GM19438 (cell line): ENCODE results near the gene FAT1.

Experiments
- ATAC-seq: cut with Tn5 transposase; IDR thresholded peaks from one replicate; pipeline ENCODE4 v1.9.1; 2021; ENCODE audit warnings: low read depth; ENCODE audit not compliant: unreplicated experiment

Gene FAT1

GRCh38 chr4:186701273-186701672, 22.4 kb downstream of the FAT1 start:
- no peak for ATAC-seq

DNA sequence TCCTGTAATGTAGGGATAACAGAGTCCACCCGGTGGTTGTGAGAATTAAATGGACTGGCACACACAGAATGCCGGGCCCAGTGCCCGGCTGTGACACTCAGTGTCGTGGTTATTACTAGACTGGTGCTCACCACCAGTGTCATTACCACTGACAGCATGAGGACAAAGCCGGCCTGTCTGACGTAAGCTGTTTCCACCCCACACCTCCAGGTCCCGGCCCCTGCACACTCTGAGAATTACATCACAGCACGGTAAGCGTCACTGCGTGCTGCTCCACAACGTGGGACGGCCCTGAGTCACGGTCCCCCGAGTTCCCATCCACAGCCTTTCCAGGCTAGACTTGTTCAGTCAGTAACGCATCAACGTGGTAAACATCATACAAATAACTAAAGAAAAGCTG, 22.9 kb downstream of the FAT1 start:
- ATAC-seq: no peak

DNA sequence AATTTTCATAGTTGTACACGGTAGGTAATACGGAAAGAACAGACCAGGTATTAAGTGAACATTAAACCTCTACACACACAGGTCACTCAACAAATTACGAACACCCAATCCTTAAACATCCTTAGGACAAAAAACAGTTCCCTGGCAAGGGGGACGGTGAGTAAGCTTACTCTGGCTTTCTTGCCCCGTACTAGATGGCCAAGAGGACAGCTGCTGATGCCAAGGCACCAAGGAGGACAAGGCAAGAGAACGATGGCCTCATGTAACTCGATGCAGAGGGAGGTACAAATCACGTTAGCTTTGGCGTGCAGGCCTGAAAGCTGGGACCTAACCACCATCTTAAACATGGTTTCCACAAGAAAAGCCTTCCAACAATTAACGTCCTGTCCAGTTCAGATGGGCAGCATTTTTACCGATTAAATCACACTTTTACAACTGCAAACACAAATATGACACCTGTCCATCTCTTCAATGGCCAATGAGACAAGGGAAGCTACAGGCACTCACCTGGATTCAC, 23.7 kb downstream of the FAT1 start:
- no peak for ATAC-seq

GRCh38 chr4:186699298-186699697, 24.4 kb downstream of the FAT1 start:
- no peak for ATAC-seq

GRCh38 chr4:186698525-186698924, 25.1 kb downstream of the FAT1 start:
- no peak for ATAC-seq

DNA sequence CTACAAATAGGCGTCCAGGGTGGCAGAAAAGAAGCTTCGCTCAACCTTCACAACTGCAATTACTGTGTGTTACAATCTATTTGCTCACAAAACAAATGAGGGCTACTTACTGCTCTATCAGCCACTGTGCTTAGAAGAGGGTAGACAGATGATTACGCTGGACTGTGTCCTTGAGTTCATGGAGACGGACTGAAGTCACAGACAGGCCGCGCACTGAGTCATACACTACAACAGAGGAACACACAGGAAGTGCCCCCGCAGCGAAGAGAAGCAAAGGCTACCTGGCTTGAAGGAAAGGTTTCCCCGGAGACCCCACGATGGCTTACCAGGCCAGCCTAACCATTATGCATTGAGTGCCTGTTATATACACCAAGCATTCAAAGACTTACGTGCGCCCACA, 25.6 kb downstream of the FAT1 start:
- ATAC-seq: no peak

DNA sequence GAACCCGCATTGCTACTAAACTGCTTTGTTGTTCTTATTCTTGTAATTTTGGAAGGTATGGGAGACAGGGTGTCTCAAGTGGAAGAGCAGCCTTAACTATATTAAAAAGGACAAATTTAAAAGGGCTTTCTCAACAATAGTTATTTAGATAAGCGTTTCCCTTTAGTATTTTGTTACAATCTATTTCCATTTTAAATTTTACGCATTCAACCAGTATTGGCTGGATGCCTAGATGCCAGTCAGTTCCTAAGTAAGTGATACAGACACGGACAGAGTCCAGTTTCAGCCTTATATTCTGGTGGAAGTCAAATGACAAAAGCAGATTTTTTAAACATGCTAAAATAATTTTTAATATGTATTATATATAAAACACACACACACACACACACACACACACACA, 28.3 kb downstream of the FAT1 start:
- no peak for ATAC-seq

GRCh38 chr4:186693894-186694293, 29.8 kb downstream of the FAT1 start:
- no peak for ATAC-seq

GRCh38 chr4:186693159-186693815, 30.4 kb downstream of the FAT1 start:
- ATAC-seq: no peak

- no peak for ATAC-seq
Measured at GRCh38 chr4:186691396-186691795, 32.3 kb downstream of the FAT1 start.

DNA sequence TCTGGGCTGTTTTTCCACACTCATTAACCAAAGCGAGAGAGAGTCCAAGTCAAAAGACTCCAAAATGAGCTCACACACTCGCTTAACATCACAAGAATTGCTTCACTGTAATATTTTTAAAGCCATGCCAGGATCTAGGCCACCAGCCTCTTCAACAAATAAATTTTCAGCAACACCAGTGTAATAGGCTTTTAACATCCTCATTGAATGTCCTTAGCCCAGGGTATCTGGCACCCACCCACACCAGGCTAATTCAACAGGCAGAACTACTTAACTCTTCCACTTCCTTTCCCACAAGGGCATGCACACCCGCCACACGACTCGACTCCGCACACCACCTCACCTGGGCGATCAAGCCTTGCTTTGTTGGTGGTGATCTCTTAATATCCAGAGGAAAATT, 34.2 kb downstream of the FAT1 start:
- ATAC-seq: no peak

- no peak for ATAC-seq
Measured at GRCh38 chr4:186688150-186688943, 35.3 kb downstream of the FAT1 start.

DNA sequence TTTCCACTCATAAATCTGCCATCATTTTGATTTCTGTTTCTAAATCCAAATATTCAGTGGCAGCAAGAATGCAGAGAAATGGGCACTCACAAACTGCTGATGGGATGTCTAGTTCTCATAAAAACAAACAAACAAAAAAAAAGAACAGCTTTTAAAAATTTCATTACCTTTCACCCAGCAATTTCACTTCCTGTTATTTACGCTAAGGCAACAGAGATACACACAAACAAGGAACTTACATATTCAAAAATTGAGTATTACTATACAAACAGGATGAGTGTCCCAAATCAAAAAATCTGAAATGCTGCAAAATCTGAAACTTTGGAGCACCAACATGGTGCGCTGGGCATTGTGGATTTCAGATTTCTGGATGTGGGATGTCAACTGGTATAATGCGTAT, 36.4 kb downstream of the FAT1 start:
- no peak for ATAC-seq

GRCh38 chr4:186685767-186686183, 37.9 kb downstream of the FAT1 start:
- no peak for ATAC-seq

DNA sequence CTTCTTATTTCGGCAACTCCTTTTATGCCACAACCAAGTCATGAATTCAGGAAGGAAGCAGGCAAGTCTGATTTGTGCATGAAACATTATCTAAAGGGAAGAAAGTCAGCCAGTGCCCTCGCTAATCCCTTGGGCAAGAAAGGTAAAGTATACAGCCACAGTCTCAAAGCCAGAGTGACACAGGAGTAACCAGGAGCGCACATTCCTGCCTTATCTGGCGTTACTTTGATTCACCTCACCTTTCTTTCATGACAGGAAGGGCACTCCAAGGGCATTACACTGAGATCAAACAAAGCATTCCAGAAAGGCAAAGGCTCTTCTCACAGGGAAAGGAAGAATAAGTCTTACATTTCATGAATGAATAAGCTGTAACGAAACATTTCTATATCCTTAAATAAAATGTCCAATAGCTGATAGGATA, 38.8 kb downstream of the FAT1 start:
- ATAC-seq: no peak

DNA sequence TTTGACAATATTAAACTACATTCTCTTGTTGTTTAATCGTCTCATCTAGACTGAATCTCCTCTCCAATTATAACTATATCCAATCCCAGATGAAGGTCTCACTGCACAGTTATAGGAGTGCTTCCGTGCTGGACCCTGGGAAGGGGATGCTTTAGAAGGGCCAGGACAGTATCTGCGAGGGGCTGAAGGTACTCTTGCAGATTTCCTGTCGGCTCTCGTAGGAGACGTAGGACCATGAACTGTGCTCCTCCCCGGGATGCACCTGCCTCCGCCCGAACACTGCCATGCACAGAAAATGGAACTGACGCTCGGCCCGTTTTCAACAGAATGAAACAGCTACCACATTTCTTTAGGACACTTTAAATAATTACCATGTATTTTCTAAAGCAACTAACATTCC, 39.4 kb downstream of the FAT1 start:
- no peak for ATAC-seq

- ATAC-seq: no peak
Measured at GRCh38 chr4:186680641-186681040, 43.0 kb downstream of the FAT1 start.

GRCh38 chr4:186676531-186677161, 47.0 kb downstream of the FAT1 start:
- no peak for ATAC-seq

DNA sequence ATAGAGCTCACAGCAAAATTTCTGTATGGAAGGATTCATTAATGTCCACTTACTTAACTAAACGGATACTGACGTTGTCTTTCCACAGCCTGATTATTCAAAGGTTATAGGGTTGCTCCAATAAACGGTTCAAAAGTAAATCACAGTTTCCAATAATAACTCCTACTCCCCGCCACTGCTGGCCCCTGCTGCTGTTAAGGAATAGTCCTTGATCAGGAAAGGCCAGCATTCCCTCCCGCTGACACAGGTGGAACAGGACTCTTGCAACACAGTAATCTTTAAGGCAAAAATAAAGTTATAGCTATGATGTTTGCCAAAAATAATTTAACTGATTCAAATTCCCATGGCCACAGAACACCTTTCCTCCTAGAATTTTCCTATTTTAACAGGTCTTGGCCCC, 53.9 kb downstream of the FAT1 start:
- no peak for ATAC-seq

- no peak for ATAC-seq
Measured at GRCh38 chr4:186669159-186669731, 54.4 kb downstream of the FAT1 start.

DNA sequence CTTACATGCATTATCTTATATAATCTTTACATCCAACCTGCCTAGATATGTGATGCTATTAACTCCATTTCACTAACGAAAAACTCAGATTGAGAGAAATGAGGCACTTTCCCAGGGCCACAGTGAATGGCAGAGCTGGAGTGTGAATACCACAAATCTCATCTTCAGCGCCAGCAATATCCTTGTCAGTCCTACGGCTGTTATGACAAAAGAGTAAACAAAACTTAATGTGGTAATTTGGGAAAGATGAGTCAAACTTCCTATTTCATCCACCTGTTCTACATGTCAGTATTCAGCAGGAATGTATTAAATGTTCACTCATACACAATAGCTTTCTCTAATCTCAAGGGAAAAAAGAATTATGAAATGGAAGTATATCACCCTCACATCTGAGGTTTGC, 56.9 kb downstream of the FAT1 start:
- ATAC-seq: no peak
